Sigmoid colon (tissue), 7 donors: ENCODE measurements around the gene SSH3. TPM values are rescaled to one million over a fixed set of nuclear protein-coding genes. Genes with fewer than 3 reads are reported as not detected.
A peak's percentile ranks its signal among the peaks of the same experiment; 100 is the strongest.

Experiments used
- DNase-seq: peaks from one replicate; pipeline ENCODE4 v3.0.0-alpha.2; 2019
- H3K27ac ChIP-seq, 4 donors: fragments of 200-600 bp; sonication (generic); one replicate each; pipeline ENCODE4 v1.5.1; 2016 to 2019; ENCODE audit warnings: mild to moderate bottlenecking in 1 of 4
- H3K27me3 ChIP-seq, 3 donors: fragments of 200-600 bp; sonication (generic); one replicate each; pipeline ENCODE4 v1.5.1; 2019; ENCODE audit warnings: mild to moderate bottlenecking in 1 of 3
- H3K36me3 ChIP-seq, 4 donors: fragments of 200-600 bp; sonication (generic); one replicate each; pipeline ENCODE4 v1.5.1; 2016 to 2019
- H3K4me1 ChIP-seq, 4 donors: fragments of 200-600 bp; sonication (generic); one replicate each; pipeline ENCODE4 v1.5.1; 2017 to 2019
- H3K4me3 ChIP-seq, 4 donors: fragments of 200-600 bp; sonication (generic); one replicate each; pipeline ENCODE4 v1.5.1; 2017 to 2019; ENCODE audit warnings: mild to moderate bottlenecking in 2 of 4, moderate library complexity in 1 of 4
- H3K9me3 ChIP-seq, 4 donors: fragments of 200-600 bp in 3 of 4; sonication (generic) in 3 of 4; one replicate each; pipeline versions ENCODE4 v1.5.1 to v1.6.1; 2013 to 2019
- CTCF ChIP-seq, 4 experiments: fragments of 450-650 bp in 3 of 4; fragments of 200-600 bp in 1 of 4; IDR thresholded peaks; one replicate each; pipeline ENCODE4 v1.5.1; 2016 to 2019; ENCODE audit warnings: antibody characterized with exemption in 4 of 4, mild to moderate bottlenecking in 3 of 4, moderate library complexity in 2 of 4
- EP300 ChIP-seq, 4 donors: sonication (generic); formaldehyde crosslinking; IDR thresholded peaks; one replicate each; pipeline ENCODE4 v1.6.1; 2017; ENCODE audit warnings: antibody characterized with exemption in 4 of 4
- POLR2A ChIP-seq, 2 donors: fragments of 450-650 bp; IDR thresholded peaks; one replicate each; pipeline ENCODE4 v1.6.1; 2016; ENCODE audit warnings: antibody characterized with exemption in 2 of 2, mild to moderate bottlenecking in 2 of 2, moderate library complexity in 2 of 2
- POLR2AphosphoS5 ChIP-seq, 4 donors: sonication (generic); formaldehyde crosslinking; IDR thresholded peaks; one replicate each; pipeline ENCODE4 v1.6.1; 2017; ENCODE audit warnings: antibody characterized with exemption in 4 of 4
- WGBS, 2 donors: extraction: QIAGEN DNeasy Blood & Tissue Kit; methylation state at CpG; one replicate each; pipeline ENCODE4 v1.1.7; 2013; 5-methylcytosine and 5-hydroxymethylcytosine counted together
- intact Hi-C: fragments of 100-400 bp; cut with DNase I; formaldehyde crosslinking; loops from one replicate; pipeline ENCODE4 v1.15.1; 2023
- polyA plus RNA-seq, 3 donors: library from polyadenylated mRNA; stranded (reverse); fragments of 200-250 nt; gene quantifications; one replicate each; pipeline ENCODE4 v1.2.3, GENCODE V29; 2013
- total RNA-seq, 4 donors: library from RNA; depleted of rRNA; stranded (reverse); fragments of >200 nt; gene quantifications; one replicate each; pipeline ENCODE4 v1.1.0, GENCODE V29; 2016
- donor health status: healthy with polysubstance abuse.
- donor health status: Bipolar disorder and iron deficiency.
- donor health status: healthy.

SSH3 gene
- total and polyA plus RNA-seq, 7 donors: 15.6 to 39.0 (median 26.5) TPM

- Histone ChIP-seq H3K27ac (peak overlapping the region; percentile 72 to 80 (median 76)), H3K4me3 (peak overlapping the region in 3 of 4 donors; percentile 5 to 25 (median 24)), H3K4me1 (peaks cover 0 to 71% (median 67%) of the 10 kb centered on the region in 4 donors), H3K36me3 (peaks cover 0 to 5% (median 0%) of the 10 kb centered on the region in 4 donors), H3K9me3 (no peaks in the 10 kb centered on the region), H3K27me3 (no peaks in the 10 kb centered on the region)
- TF ChIP-seq EP300 (IDR thresholded peaks at IDR 0.05): no peak
- TF ChIP-seq CTCF (IDR thresholded peaks at IDR 0.05): peak; percentile 60 to 70 (median 64)
- TF ChIP-seq POLR2AphosphoS5 (IDR thresholded peaks at IDR 0.05): no peak
- TF ChIP-seq POLR2A (IDR thresholded peaks at IDR 0.05): no peak
- 10 to 14% methylated on average over 54 of the region's 54 CpGs for WGBS, 2 donors
- intact Hi-C loops: loop anchor here (1.0 to 5.0 kb wide), 4 partner anchors 22 to 241 kb away; partner anchors contain the start of genes CDK2AP2 and PITPNM1
- peak; percentile 88 for DNase-seq
These were observed 37.5 kb upstream of the SSH3 start for GRCh38 chr11:67265633-67266448.

- peak within 1 kb of the TSS; percentile 82 to 86 (median 84) for H3K27ac ChIP-seq
- TF ChIP-seq CTCF (IDR thresholded peaks at IDR 0.05): no peak
- TF ChIP-seq POLR2AphosphoS5 (IDR thresholded peaks at IDR 0.05): no peak
- no peak for TF ChIP-seq POLR2A (IDR thresholded peaks at IDR 0.05)
- no peak for TF ChIP-seq EP300 (IDR thresholded peaks at IDR 0.05)
- H3K36me3 ChIP-seq: peaks cover 0 to 5% (median 0%) of the 10 kb centered on the region in 4 donors
- H3K27me3 ChIP-seq: no peaks in the 10 kb centered on the region
- intact Hi-C loops: loop anchor here (1.0 to 5.0 kb wide), 4 partner anchors 22 to 241 kb away; partner anchors contain the start of genes CDK2AP2 and PITPNM1
- WGBS, 2 donors: 0 to 1% methylated on average over 103 of the region's 103 CpGs
- no peaks in the 10 kb centered on the region for H3K9me3 ChIP-seq
- DNase-seq: peak; percentile 76
- H3K4me3 ChIP-seq: peak within 1 kb of the TSS; percentile 87 to 99 (median 94)
- peaks cover 0 to 71% (median 68%) of the 10 kb centered on the region in 4 donors for H3K4me1 ChIP-seq
These were observed 36.7 kb upstream of the SSH3 start, which contains the start of gene GRK2 for GRCh38 chr11:67266449-67267187. TSS of gene GRK2 (plus strand) at chr11:67266473. CDS start at chr11:67266700, 227 bp downstream.

- H3K36me3 ChIP-seq: peaks cover 0 to 5% (median 0%) of the 10 kb centered on the region in 4 donors
- DNase-seq: peak; percentile 75
- peaks cover 0 to 72% (median 69%) of the 10 kb centered on the region in 4 donors for H3K4me1 ChIP-seq
- H3K27ac ChIP-seq: peak overlapping the region; percentile 82 to 86 (median 84)
- 3 to 6% methylated on average over 30 of the region's 30 CpGs for WGBS, 2 donors
- intact Hi-C loops: loop anchor here (5.0 kb wide), 2 partner anchors 115 to 240 kb away; partner anchors contain the start of genes CDK2AP2 and PITPNM1
- H3K4me3 ChIP-seq: peak overlapping the region; percentile 87 to 99 (median 94)
- no peaks in the 10 kb centered on the region for H3K9me3 ChIP-seq
- no peaks in the 10 kb centered on the region for H3K27me3 ChIP-seq
- TF ChIP-seq EP300 (IDR thresholded peaks at IDR 0.05): no peak
- peak in 1 of 2 donors; percentile 52 for TF ChIP-seq POLR2A (IDR thresholded peaks at IDR 0.05)
These were observed 35.9 kb upstream of the SSH3 start for GRCh38 chr11:67267188-67268080.

GRCh38 chr11:67268081-67268961, 35.0 kb upstream of the SSH3 start:
- H3K4me1 ChIP-seq: peaks cover 0 to 72% (median 70%) of the 10 kb centered on the region in 4 donors
- peak; percentile 61 for DNase-seq
- 29 to 38% methylated on average over 21 of the region's 21 CpGs for WGBS, 2 donors

More at GRCh38 chr11:67268081-67268961, 35.0 kb upstream of the SSH3 start:
- no peaks in the 10 kb centered on the region for H3K9me3 ChIP-seq
- peak overlapping the region in 3 of 4 donors; percentile 92 to 99 (median 96) for H3K4me3 ChIP-seq
- TF ChIP-seq POLR2A (IDR thresholded peaks at IDR 0.05): no peak
- no peak for TF ChIP-seq POLR2AphosphoS5 (IDR thresholded peaks at IDR 0.05)
- no peak for TF ChIP-seq EP300 (IDR thresholded peaks at IDR 0.05)
- no peak for TF ChIP-seq CTCF (IDR thresholded peaks at IDR 0.05)
- intact Hi-C loops: loop anchor here (5.0 kb wide), 2 partner anchors 114 to 239 kb away; partner anchors contain the start of genes CDK2AP2 and PITPNM1
- H3K27ac ChIP-seq: peak overlapping the region; percentile 82 to 86 (median 84)
- H3K27me3 ChIP-seq: no peaks in the 10 kb centered on the region
- peaks cover 0 to 5% (median 0%) of the 10 kb centered on the region in 4 donors for H3K36me3 ChIP-seq
